Astrocyte (in vitro differentiated cells and primary cell): ENCODE results near the gene SLC12A6. TPM values are rescaled to one million over a fixed set of nuclear protein-coding genes. Genes with fewer than 3 reads are reported as not detected.
A peak's percentile ranks its signal among the peaks of the same experiment; 100 is the strongest.

Experiments
- DNase-seq: peaks from one replicate; pipeline ENCODE4 v3.0.0-alpha.2; 2010; ENCODE audit warnings: low read depth
- FAIRE-seq: peaks from 2 replicates; lab custom pipeline; 2011; peaks lifted over from hg19 to GRCh38; lab: Jason Lieb, UNC
- H2AFZ ChIP-seq: 2 replicates; pipeline ENCODE4 v1.6.0; 2012; ENCODE audit warnings: low read depth, low read length, inconsistent platforms
- H3K27ac ChIP-seq: 2 replicates; pipeline ENCODE4 v1.5.1; 2011; ENCODE audit warnings: low read depth, low read length, inconsistent platforms
- H3K27me3 ChIP-seq: 2 replicates; pipeline ENCODE4 v1.6.0; 2011; ENCODE audit warnings: low read length, inconsistent platforms; ENCODE audit not compliant: insufficient read depth
- H3K36me3 ChIP-seq: 2 replicates; pipeline ENCODE4 v1.5.1; 2011; ENCODE audit warnings: low read length, inconsistent platforms; ENCODE audit not compliant: insufficient read depth
- H3K4me1 ChIP-seq: 2 replicates; pipeline ENCODE4 v1.5.1; 2011; ENCODE audit warnings: low read length, inconsistent platforms; ENCODE audit not compliant: insufficient read depth
- H3K4me2 ChIP-seq: 2 replicates; pipeline ENCODE4 v1.6.0; 2012; ENCODE audit warnings: low read length, inconsistent platforms
- H3K4me3 ChIP-seq: 2 replicates; pipeline ENCODE4 v1.5.1; 2011; ENCODE audit warnings: low read depth, mild to moderate bottlenecking, low read length, inconsistent platforms; ENCODE audit not compliant: insufficient read depth
- H3K79me2 ChIP-seq: 2 replicates; pipeline ENCODE4 v1.6.0; 2012; ENCODE audit warnings: mild to moderate bottlenecking, low read length, inconsistent platforms; ENCODE audit not compliant: insufficient read depth
- H3K9ac ChIP-seq: 2 replicates; pipeline ENCODE4 v1.6.0; 2012; ENCODE audit warnings: mild to moderate bottlenecking, low read length, inconsistent platforms
- H3K9me3 ChIP-seq: 2 replicates; pipeline ENCODE4 v1.5.1; 2012; ENCODE audit warnings: low read depth, mild to moderate bottlenecking, low read length, inconsistent platforms; ENCODE audit not compliant: insufficient read depth
- H4K20me1 ChIP-seq: 2 replicates; pipeline ENCODE4 v1.6.0; 2012; ENCODE audit warnings: low read length, inconsistent platforms; ENCODE audit not compliant: insufficient read depth
- H3K27ac Mint-ChIP-seq: one replicate; pipeline ENCODE4 v1.8.0; 2021; ENCODE audit warnings: mild to moderate bottlenecking, mixed read lengths; ENCODE audit not compliant: unreplicated experiment
- H3K27me3 Mint-ChIP-seq: one replicate; pipeline ENCODE4 v1.8.0; 2021; ENCODE audit warnings: low read depth, mixed read lengths; ENCODE audit not compliant: unreplicated experiment
- H3K36me3 Mint-ChIP-seq: one replicate; pipeline ENCODE4 v1.8.0; 2021; ENCODE audit warnings: low read depth, mixed read lengths; ENCODE audit not compliant: unreplicated experiment
- H3K4me1 Mint-ChIP-seq: one replicate; pipeline ENCODE4 v1.8.0; 2021; ENCODE audit warnings: low read depth, mixed read lengths; ENCODE audit not compliant: unreplicated experiment
- H3K4me3 Mint-ChIP-seq: one replicate; pipeline ENCODE4 v1.8.0; 2021; ENCODE audit warnings: mild to moderate bottlenecking, moderate library complexity, mixed read lengths; ENCODE audit not compliant: unreplicated experiment
- H3K9me3 Mint-ChIP-seq: one replicate; pipeline ENCODE4 v1.8.0; 2021; ENCODE audit warnings: mild to moderate bottlenecking, mixed read lengths; ENCODE audit not compliant: unreplicated experiment
- CTCF ChIP-seq: IDR thresholded peaks from 2 replicates; pipeline ENCODE4 v1.5.1; 2011; ENCODE audit warnings: low read depth, mild to moderate bottlenecking, inconsistent platforms, low read length, moderate library complexity; ENCODE audit not compliant: insufficient read depth
- EZH2 ChIP-seq: IDR thresholded peaks from 2 replicates; pipeline ENCODE4 v1.6.1; 2012; ENCODE audit warnings: mild to moderate bottlenecking, low read length, inconsistent platforms; ENCODE audit not compliant: insufficient read depth
- total RNA-seq: library from RNA; stranded (reverse); gene quantifications from 2 replicates; pipeline ENCODE4 v1.2.1, GENCODE V29; 2021

SLC12A6 gene
- total RNA-seq, 1 donor from 2014 or later: 15.8 TPM

- Mint-ChIP-seq H3K4me3 (no peak overlapping the region), H3K36me3 (peaks cover 6% of the 10 kb centered on the region), H3K27ac (no peak overlapping the region), H3K4me1 (peaks cover 7% of the 10 kb centered on the region), H3K9me3 (peaks cover 5% of the 10 kb centered on the region), H3K27me3 (no peaks in the 10 kb centered on the region)
- TF ChIP-seq EZH2: no peak
- H3K36me3 ChIP-seq: no peaks in the 10 kb centered on the region
- no peak overlapping the region for H3K4me2 ChIP-seq
- H2AFZ ChIP-seq: no peak overlapping the region
- DNase-seq: no peak
- no peaks in the 10 kb centered on the region for H3K27me3 ChIP-seq
- no peak overlapping the region for H3K27ac ChIP-seq
- FAIRE-seq: no peak
- no peak overlapping the region for H3K9ac ChIP-seq
- no peaks in the 10 kb centered on the region for H3K79me2 ChIP-seq
- H3K4me3 ChIP-seq: no peak overlapping the region
- H3K9me3 ChIP-seq: no peaks in the 10 kb centered on the region
- H3K4me1 ChIP-seq: no peaks in the 10 kb centered on the region
- H4K20me1 ChIP-seq: no peaks in the 10 kb centered on the region
Measured at GRCh38 chr15:34373951-34374350, 36.4 kb upstream of the SLC12A6 start.

GRCh38 chr15:34370643-34371042 is 33.1 kb upstream of the SLC12A6 start:
- Mint-ChIP-seq H3K9me3 (peaks cover 5% of the 10 kb centered on the region), H3K27ac (peak overlapping the region; percentile 12), H3K4me3 (no peak overlapping the region), H3K36me3 (peaks cover 4% of the 10 kb centered on the region), H3K27me3 (no peaks in the 10 kb centered on the region), H3K4me1 (peaks cover 13% of the 10 kb centered on the region)
- peaks cover 11% of the 10 kb centered on the region for H3K79me2 ChIP-seq
- FAIRE-seq (no peak), DNase-seq (no peak)
- no peak overlapping the region for H3K27ac ChIP-seq
- no peak overlapping the region for H3K9ac ChIP-seq
- H3K4me3 ChIP-seq: no peak overlapping the region
- H4K20me1 ChIP-seq: peaks cover 7% of the 10 kb centered on the region
- no peaks in the 10 kb centered on the region for H3K36me3 ChIP-seq
- no peak for TF ChIP-seq EZH2
- no peak for TF ChIP-seq CTCF
- H2AFZ ChIP-seq: no peak overlapping the region
- no peaks in the 10 kb centered on the region for H3K9me3 ChIP-seq
- peaks cover 11% of the 10 kb centered on the region for H3K4me1 ChIP-seq
- no peaks in the 10 kb centered on the region for H3K27me3 ChIP-seq
- H3K4me2 ChIP-seq: no peak overlapping the region

- Mint-ChIP-seq H3K27ac (peak overlapping the region; percentile 12), H3K9me3 (peaks cover 5% of the 10 kb centered on the region), H3K36me3 (peaks cover 4% of the 10 kb centered on the region), H3K4me3 (no peak overlapping the region), H3K27me3 (no peaks in the 10 kb centered on the region), H3K4me1 (peaks cover 17% of the 10 kb centered on the region)
- no peak for DNase-seq
- Histone ChIP-seq H3K36me3 (no peaks in the 10 kb centered on the region), H3K4me1 (peaks cover 15% of the 10 kb centered on the region), H3K4me3 (no peak overlapping the region), H2AFZ (no peak overlapping the region), H3K79me2 (peaks cover 16% of the 10 kb centered on the region), H3K4me2 (no peak overlapping the region), H3K27me3 (no peaks in the 10 kb centered on the region), H3K9ac (no peak overlapping the region), H3K27ac (no peak overlapping the region), H4K20me1 (peaks cover 12% of the 10 kb centered on the region), H3K9me3 (no peaks in the 10 kb centered on the region)
- no peak for TF ChIP-seq EZH2
- no peak for TF ChIP-seq CTCF
- FAIRE-seq: no peak
Measured at GRCh38 chr15:34370129-34370528, 32.5 kb upstream of the SLC12A6 start.
